Fibroblast of lung (primary cell): Measurements from ENCODE around the gene FAM180A. TPM values are rescaled to one million over a fixed set of nuclear protein-coding genes. Genes with fewer than 3 reads are reported as not detected.

Experiments used
- DNase-seq, 2 donors: peaks; one replicate each; pipeline versions ENCODE4 v3.0.0 to v3.0.0-alpha.2; 2010; ENCODE audit warnings: low read depth in 2 of 2
- H2AFZ ChIP-seq: 2 replicates; pipeline ENCODE4 v1.5.1; 2012; ENCODE audit warnings: low read length, control low read depth, inconsistent platforms
- H3K27ac ChIP-seq: 2 replicates; pipeline ENCODE4 v1.5.1; 2011; ENCODE audit warnings: low read length, control low read depth; ENCODE audit not compliant: insufficient read depth
- H3K27me3 ChIP-seq: 2 replicates; pipeline ENCODE4 v1.5.1; 2011; ENCODE audit warnings: mild to moderate bottlenecking, low read length; ENCODE audit not compliant: control insufficient read depth, insufficient read depth
- H3K36me3 ChIP-seq: 2 replicates; pipeline ENCODE4 v1.5.1; 2011; ENCODE audit warnings: low read length; ENCODE audit not compliant: control insufficient read depth, insufficient read depth
- H3K4me1 ChIP-seq: 2 replicates; pipeline ENCODE4 v1.5.1; 2011; ENCODE audit warnings: low read length; ENCODE audit not compliant: control insufficient read depth, insufficient read depth; ENCODE audit errors: extremely low read depth
- H3K4me2 ChIP-seq: 2 replicates; pipeline ENCODE4 v1.5.1; 2011; ENCODE audit warnings: low read length, control low read depth; ENCODE audit not compliant: insufficient read depth; ENCODE audit errors: extremely low read depth
- H3K4me3 ChIP-seq, 4 experiments: fragments of 200-600 bp in 1 of 4; sonication (generic) in 1 of 4; replicated peaks in 1 of 4; 2 replicates each; pipeline ENCODE4 v1.5.1; 2011 to 2016; ENCODE audit warnings: low read length in 4 of 4, low read depth in 3 of 4, mild to moderate bottlenecking in 3 of 4, control low read depth in 2 of 4, inconsistent platforms in 1 of 4, mixed read lengths in 1 of 4; ENCODE audit not compliant: insufficient read depth in 1 of 4; ENCODE audit errors: control extremely low read depth in 1 of 4
- H3K79me2 ChIP-seq: 2 replicates; pipeline ENCODE4 v1.5.1; 2012; ENCODE audit warnings: mild to moderate bottlenecking, low read length, inconsistent platforms; ENCODE audit not compliant: control insufficient read depth, insufficient read depth
- H3K9ac ChIP-seq: 2 replicates; pipeline ENCODE4 v1.5.1; 2011; ENCODE audit warnings: mild to moderate bottlenecking, low read length, control low read depth; ENCODE audit not compliant: insufficient read depth
- H3K9me3 ChIP-seq: 2 replicates; pipeline ENCODE4 v1.5.1; 2012; ENCODE audit warnings: low read depth, low read length; ENCODE audit not compliant: control insufficient read depth, insufficient read depth
- H4K20me1 ChIP-seq: 2 replicates; pipeline ENCODE4 v1.5.1; 2011; ENCODE audit warnings: low read length; ENCODE audit not compliant: control insufficient read depth, insufficient read depth; ENCODE audit errors: extremely low read depth
- EZH2 ChIP-seq: IDR thresholded peaks from 2 replicates; pipeline ENCODE4 v1.5.1; 2012; ENCODE audit warnings: low read length, control low read depth, mild to moderate bottlenecking; ENCODE audit errors: missing control alignments
- polyA minus RNA-seq: library from RNA; depleted of rRNA, polyadenylated mRNA; stranded (reverse); fragments of >200 nt; gene quantifications from 2 replicates; pipeline ENCODE4 v1.2.3, GENCODE V29; 2011; ENCODE audit warnings: low replicate concordance
- polyA plus RNA-seq, 2 donors: library from polyadenylated mRNA; depleted of rRNA in 1 of 2; stranded (reverse) in 1 of 2; unstranded in 1 of 2; fragments of >200 nt; gene quantifications; 2 replicates each; pipeline ENCODE4 v1.2.1, GENCODE V29; 2011 to 2012; ENCODE audit warnings: missing spikeins in 1 of 2
- total RNA-seq: library from RNA; depleted of rRNA; stranded (reverse); fragments of >200 nt; gene quantifications from 2 replicates; pipeline ENCODE4 v1.2.1, GENCODE V29; 2014
- TF ChIP-seq, protein P1 (sequence below), 2 donors: IDR thresholded peaks in 1 of 2; conservative IDR thresholded peaks in 1 of 2; 1 replicate in 1 of 2; 2 replicates in 1 of 2; pipeline ENCODE4 v1.5.1; 2011 to 2012; ENCODE audit warnings: low read length in 2 of 2, control low read depth in 1 of 2, inconsistent platforms in 1 of 2, low read depth in 1 of 2, mild to moderate bottlenecking in 1 of 2

The FAM180A gene
- total RNA-seq (24.4 and 38.5 TPM in 2 replicates), polyA plus RNA-seq (15.6 and 70.0 TPM in 2 replicates), polyA minus RNA-seq (41.5 and 182 TPM in 2 replicates)
- 17.1 and 62.1 TPM in 2 replicates for polyA plus RNA-seq (2012)

DNA sequence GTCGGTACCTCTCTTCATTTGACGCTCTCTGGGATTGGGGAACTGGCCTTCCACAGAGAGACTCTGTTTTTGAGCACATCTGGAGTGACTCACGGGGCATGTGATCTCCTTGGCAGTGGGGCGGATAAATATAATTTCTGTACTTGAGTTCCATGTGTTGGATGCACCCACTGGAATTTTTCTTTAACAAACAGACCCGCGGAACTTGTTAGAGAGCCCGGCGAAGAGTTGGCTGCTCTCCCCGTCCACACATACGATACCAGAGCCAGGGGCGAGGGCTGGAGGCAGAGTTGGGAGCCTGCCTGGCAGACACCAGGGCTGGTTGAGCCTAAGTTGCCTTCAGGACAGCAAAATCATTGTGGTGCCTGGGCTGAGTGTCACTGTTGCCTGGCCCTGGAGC, at the start of gene FAM180A:
Gene FAM180A, minus strand, starts transcription at position 44 of the 400 bp plus-strand sequence. CDS start 233 bp downstream, outside the sequence.
- H3K4me3 ChIP-seq = peak within 1 kb of the TSS; percentile 31 to 86 (median 54)
- no peaks in the 10 kb centered on the region for H3K36me3 ChIP-seq
- peak within 1 kb of the TSS; percentile 76 for H3K4me2 ChIP-seq
- H4K20me1 ChIP-seq = no peaks in the 10 kb centered on the region
- TF ChIP-seq EZH2 = no peak
- TF ChIP-seq, protein P1, sequence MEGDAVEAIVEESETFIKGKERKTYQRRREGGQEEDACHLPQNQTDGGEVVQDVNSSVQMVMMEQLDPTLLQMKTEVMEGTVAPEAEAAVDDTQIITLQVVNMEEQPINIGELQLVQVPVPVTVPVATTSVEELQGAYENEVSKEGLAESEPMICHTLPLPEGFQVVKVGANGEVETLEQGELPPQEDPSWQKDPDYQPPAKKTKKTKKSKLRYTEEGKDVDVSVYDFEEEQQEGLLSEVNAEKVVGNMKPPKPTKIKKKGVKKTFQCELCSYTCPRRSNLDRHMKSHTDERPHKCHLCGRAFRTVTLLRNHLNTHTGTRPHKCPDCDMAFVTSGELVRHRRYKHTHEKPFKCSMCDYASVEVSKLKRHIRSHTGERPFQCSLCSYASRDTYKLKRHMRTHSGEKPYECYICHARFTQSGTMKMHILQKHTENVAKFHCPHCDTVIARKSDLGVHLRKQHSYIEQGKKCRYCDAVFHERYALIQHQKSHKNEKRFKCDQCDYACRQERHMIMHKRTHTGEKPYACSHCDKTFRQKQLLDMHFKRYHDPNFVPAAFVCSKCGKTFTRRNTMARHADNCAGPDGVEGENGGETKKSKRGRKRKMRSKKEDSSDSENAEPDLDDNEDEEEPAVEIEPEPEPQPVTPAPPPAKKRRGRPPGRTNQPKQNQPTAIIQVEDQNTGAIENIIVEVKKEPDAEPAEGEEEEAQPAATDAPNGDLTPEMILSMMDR (conservative IDR thresholded peaks at IDR 0.05 in 1 of 2, IDR thresholded peaks at IDR 0.05 in 1 of 2; ENCODE audit: low read depth in 1 of 2, low read length in 2 of 2) = no peak
- peak within 1 kb of the TSS; percentile 34 for H2AFZ ChIP-seq
- peak within 1 kb of the TSS; percentile 88 for H3K27ac ChIP-seq
- DNase-seq = peak; percentile 81 to 95
- peaks cover 11% of the 10 kb centered on the region for H3K4me1 ChIP-seq
- H3K9me3 ChIP-seq = no peaks in the 10 kb centered on the region
- H3K9ac ChIP-seq = no peak within 1 kb of the TSS
- peaks cover 23% of the 10 kb centered on the region for H3K79me2 ChIP-seq
- no peaks in the 10 kb centered on the region for H3K27me3 ChIP-seq

DNA sequence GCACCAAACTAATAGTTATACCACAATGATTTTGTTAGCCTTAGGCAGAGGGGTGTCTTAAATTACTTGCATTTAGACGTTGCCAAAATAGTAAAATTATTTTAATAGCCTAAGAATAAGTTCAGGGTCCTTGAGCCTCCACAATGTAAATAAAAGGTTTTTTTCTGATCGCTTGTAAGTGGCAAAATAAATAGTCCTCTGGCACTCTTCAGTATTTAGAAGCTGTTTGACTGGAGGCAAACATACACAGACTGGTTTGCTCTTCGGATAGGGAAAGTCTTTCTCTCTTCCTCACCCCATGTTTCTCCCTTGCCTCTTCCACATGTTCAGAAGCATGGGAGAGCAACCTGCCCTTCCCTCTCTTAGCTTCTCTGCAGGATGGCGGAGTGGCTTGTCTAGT, 49.5 kb upstream of the FAM180A start:
- H3K4me1 ChIP-seq = peaks cover 2% of the 10 kb centered on the region
- no peaks in the 10 kb centered on the region for H3K9me3 ChIP-seq
- H3K79me2 ChIP-seq = no peaks in the 10 kb centered on the region
- no peak overlapping the region for H3K4me3 ChIP-seq
- H3K27me3 ChIP-seq = no peaks in the 10 kb centered on the region
- H3K9ac ChIP-seq = no peak overlapping the region
- H3K4me2 ChIP-seq = no peak overlapping the region
- no peak for DNase-seq
- TF ChIP-seq EZH2 = no peak
- TF ChIP-seq, protein P1 (conservative IDR thresholded peaks at IDR 0.05 in 1 of 2, IDR thresholded peaks at IDR 0.05 in 1 of 2; ENCODE audit: low read depth in 1 of 2, low read length in 2 of 2) = no peak
- no peaks in the 10 kb centered on the region for H4K20me1 ChIP-seq
- H3K27ac ChIP-seq = no peak overlapping the region
- H2AFZ ChIP-seq = no peak overlapping the region
- H3K36me3 ChIP-seq = no peaks in the 10 kb centered on the region

DNA sequence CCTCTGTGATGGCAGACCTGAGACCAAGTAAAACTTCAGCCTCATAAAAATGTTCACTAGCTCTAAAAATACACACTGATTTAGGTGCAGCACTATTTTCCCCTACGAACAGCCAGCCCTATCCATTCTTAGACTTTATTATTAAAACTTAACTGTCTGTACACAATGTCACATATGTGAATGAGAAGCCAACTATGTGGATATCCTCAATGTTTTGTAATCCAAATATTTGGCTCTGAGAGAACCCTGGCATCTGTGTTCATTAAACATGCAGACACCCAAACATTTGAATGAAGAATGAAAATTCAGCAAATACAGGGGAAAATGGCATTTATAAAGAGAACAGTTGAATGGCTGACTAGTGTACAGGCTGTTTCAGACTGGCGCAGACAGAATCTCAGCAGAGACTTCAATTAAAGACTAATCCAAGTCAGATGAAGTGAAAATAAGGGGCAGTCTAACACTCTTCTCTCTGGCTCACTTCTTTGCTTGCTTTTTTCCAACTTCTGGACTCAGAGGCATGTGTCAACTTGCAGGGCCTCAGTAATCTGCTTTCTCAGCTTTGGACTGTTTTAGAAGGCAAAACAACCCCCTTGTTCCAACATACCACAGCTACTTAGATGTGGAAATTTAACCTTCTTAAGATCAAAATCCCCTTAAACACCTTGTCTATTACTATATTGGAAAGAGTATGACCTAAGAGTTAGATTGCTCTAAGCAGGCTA, 47.4 kb upstream of the FAM180A start:
- Histone ChIP-seq H3K79me2 (no peaks in the 10 kb centered on the region), H3K4me3 (no peak overlapping the region), H3K9me3 (no peaks in the 10 kb centered on the region), H3K27ac (no peak overlapping the region), H2AFZ (no peak overlapping the region), H3K27me3 (no peaks in the 10 kb centered on the region), H3K9ac (no peak overlapping the region), H3K4me1 (peaks cover 2% of the 10 kb centered on the region), H4K20me1 (no peaks in the 10 kb centered on the region), H3K4me2 (no peak overlapping the region), H3K36me3 (no peaks in the 10 kb centered on the region)
- peak in 1 of 2 donors; percentile 28 for DNase-seq
- TF ChIP-seq EZH2 = no peak
- TF ChIP-seq, protein P1 (conservative IDR thresholded peaks at IDR 0.05 in 1 of 2, IDR thresholded peaks at IDR 0.05 in 1 of 2; ENCODE audit: low read depth in 1 of 2, low read length in 2 of 2) = no peak
